ENCODE results near the gene PTPRN2. TPM values are rescaled to one million over a fixed set of nuclear protein-coding genes. Genes with fewer than 3 reads are reported as not detected.

The PTPRN2 gene
- total RNA-seq, 1 experiment from 2014 or later = 2.1 TPM

DNA sequence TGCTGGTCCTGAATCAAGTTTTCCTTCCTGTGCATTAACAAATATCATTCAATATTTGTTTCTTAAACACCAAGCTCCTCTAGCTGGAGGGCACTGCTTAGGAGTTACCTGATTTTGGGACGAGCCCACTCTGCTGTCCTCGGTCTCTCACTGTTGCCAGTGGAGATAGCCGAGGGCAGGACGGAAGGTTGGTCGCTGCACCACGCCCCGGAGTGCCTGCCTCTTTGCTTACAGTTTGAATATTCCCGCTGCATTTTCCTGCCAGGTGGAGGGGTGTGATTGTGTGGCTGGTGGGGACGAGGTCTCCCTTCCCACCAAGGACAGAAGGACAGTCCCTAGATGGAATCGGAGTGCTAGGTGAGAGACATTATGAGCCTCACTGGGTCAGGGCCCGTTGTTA is 1049.3 kb downstream of the PTPRN2 start:
- ChIA-PET RAD21 (ENCODE audit: low non-redundant PET in 1 of 2, low total read pairs in 2 of 2, uncharacterized antibody in 2 of 2, unreplicated experiment in 2 of 2) (no interaction called here), CTCF (no interaction called here), POLR2A (no interaction called here)
- H3K79me2 ChIP-seq (ENCODE audit: insufficient read depth, low read length) = no peaks in the 10 kb centered on the region
- no peak overlapping the region for H3K27ac ChIP-seq (ENCODE audit: low read depth, low read length)
- DNase-seq (ENCODE audit: low read depth, low spot score) = no peak
- no peak overlapping the region for H3K9ac ChIP-seq (ENCODE audit: low read length)
- no peaks in the 10 kb centered on the region for H3K9me2 ChIP-seq (ENCODE audit: insufficient read depth)
- no peaks in the 10 kb centered on the region for H3K27me3 ChIP-seq (ENCODE audit: insufficient read depth, low read length)
- intact Hi-C loops (cut with micrococcal nuclease) = no loop called here
- no peaks in the 10 kb centered on the region for H4K20me1 ChIP-seq (ENCODE audit: insufficient read depth)
- H3K36me3 ChIP-seq (ENCODE audit: control insufficient read depth in 1 of 2, insufficient read depth in 2 of 2, low read length in 2 of 2) = no peaks in the 10 kb centered on the region
- BruUV-seq (replicated peaks) = no TSS peak
- no peak for TF ChIP-seq SP1 (IDR thresholded peaks at IDR 0.05; ENCODE audit: low read depth)
- TF ChIP-seq, protein P1, sequence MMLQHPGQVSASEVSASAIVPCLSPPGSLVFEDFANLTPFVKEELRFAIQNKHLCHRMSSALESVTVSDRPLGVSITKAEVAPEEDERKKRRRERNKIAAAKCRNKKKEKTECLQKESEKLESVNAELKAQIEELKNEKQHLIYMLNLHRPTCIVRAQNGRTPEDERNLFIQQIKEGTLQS (IDR thresholded peaks at IDR 0.05) = no peak
- TF ChIP-seq ZNF274 (IDR thresholded peaks at IDR 0.05; ENCODE audit: low read depth, low read length) = no peak
- no peak for TF ChIP-seq SIN3A (IDR thresholded peaks at IDR 0.05; ENCODE audit: low read depth)
- no peak for TF ChIP-seq EZH2 (IDR thresholded peaks at IDR 0.05)
- TF ChIP-seq JUND (IDR thresholded peaks at IDR 0.05) = no peak
- TF ChIP-seq, protein P2, sequence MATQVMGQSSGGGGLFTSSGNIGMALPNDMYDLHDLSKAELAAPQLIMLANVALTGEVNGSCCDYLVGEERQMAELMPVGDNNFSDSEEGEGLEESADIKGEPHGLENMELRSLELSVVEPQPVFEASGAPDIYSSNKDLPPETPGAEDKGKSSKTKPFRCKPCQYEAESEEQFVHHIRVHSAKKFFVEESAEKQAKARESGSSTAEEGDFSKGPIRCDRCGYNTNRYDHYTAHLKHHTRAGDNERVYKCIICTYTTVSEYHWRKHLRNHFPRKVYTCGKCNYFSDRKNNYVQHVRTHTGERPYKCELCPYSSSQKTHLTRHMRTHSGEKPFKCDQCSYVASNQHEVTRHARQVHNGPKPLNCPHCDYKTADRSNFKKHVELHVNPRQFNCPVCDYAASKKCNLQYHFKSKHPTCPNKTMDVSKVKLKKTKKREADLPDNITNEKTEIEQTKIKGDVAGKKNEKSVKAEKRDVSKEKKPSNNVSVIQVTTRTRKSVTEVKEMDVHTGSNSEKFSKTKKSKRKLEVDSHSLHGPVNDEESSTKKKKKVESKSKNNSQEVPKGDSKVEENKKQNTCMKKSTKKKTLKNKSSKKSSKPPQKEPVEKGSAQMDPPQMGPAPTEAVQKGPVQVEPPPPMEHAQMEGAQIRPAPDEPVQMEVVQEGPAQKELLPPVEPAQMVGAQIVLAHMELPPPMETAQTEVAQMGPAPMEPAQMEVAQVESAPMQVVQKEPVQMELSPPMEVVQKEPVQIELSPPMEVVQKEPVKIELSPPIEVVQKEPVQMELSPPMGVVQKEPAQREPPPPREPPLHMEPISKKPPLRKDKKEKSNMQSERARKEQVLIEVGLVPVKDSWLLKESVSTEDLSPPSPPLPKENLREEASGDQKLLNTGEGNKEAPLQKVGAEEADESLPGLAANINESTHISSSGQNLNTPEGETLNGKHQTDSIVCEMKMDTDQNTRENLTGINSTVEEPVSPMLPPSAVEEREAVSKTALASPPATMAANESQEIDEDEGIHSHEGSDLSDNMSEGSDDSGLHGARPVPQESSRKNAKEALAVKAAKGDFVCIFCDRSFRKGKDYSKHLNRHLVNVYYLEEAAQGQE (IDR thresholded peaks at IDR 0.05; ENCODE audit: low read depth) = no peak
- no peak for TF ChIP-seq ELF1 (IDR thresholded peaks at IDR 0.05; ENCODE audit: borderline replicate concordance, low read depth)
- TF ChIP-seq CBX3 (IDR thresholded peaks at IDR 0.05; ENCODE audit: low read depth) = no peak
- H3K9me3 ChIP-seq (ENCODE audit: control insufficient read depth in 1 of 2, insufficient read depth in 1 of 2, low read depth in 1 of 2, low read length in 2 of 2) = no peaks in the 10 kb centered on the region
- no peak overlapping the region for H2AFZ ChIP-seq (ENCODE audit: low read depth, low read length, poor library complexity, severe bottlenecking)
- H3K4me1 ChIP-seq (ENCODE audit: control insufficient read depth in 1 of 2, insufficient read depth in 2 of 2, low read length in 2 of 2) = peaks cover 0 to 6% of the 10 kb centered on the region in 2 experiments; a peak in 1 of 4 replicates
- ATAC-seq = no peak
- H3K4me3 ChIP-seq (replicated peaks in 1 of 2; ENCODE audit: low read depth in 1 of 2, low read length in 2 of 2) = no peak overlapping the region
- H3K4me2 ChIP-seq (ENCODE audit: low read length) = no peak overlapping the region
